Stimulated activated CD4-positive, alpha-beta T cell treated with anti-CD3 and anti-CD28 coated beads, Interleukin-2, amount 100 ng/mL, for 24 hours (primary cell): ENCODE measurements around the gene CGB2.
A peak's percentile ranks its signal among the peaks of the same experiment; 100 is the strongest.
"Not testable (repeated sequence)": the region's sequence is repeated elsewhere in the genome, so short reads cannot be mapped to it uniquely, and the experiment has no call there.

ENCODE experiments used
- DNase-seq, 2 donors: peaks; one replicate each; pipeline ENCODE4 v3.0.0-alpha.2; 2020

CGB2 gene

GRCh38 chr19:49038557-49039276 lies 7.0 kb downstream of the CGB2 start:
- not testable (repeated sequence) for DNase-seq

GRCh38 chr19:49039736-49040135 lies 8.0 kb downstream of the CGB2 start:
- DNase-seq, result not testable (repeated sequence)

GRCh38 chr19:49042177-49042576 lies 10.5 kb downstream of the CGB2 start:
- no peak for DNase-seq

GRCh38 chr19:49042666-49043065 lies 11.0 kb downstream of the CGB2 start:
- not testable (repeated sequence) for DNase-seq

GRCh38 chr19:49043548-49043947 lies 11.9 kb downstream of the CGB2 start, which contains the start of gene CGB5:
CGB5 (plus strand) TSS chr19:49043848; CDS start chr19:49044210, 362 bp downstream.
- DNase-seq, result not testable (repeated sequence)

GRCh38 chr19:49049011-49049410 lies 17.3 kb downstream of the CGB2 start, which contains the start of gene CGB8:
CGB8 (minus strand) TSS chr19:49049111; CDS start chr19:49048739, 372 bp downstream.
- not testable (repeated sequence) for DNase-seq

GRCh38 chr19:49049834-49050233 lies 18.1 kb downstream of the CGB2 start:
- DNase-seq, result not testable (repeated sequence)

- DNase-seq, result not testable (repeated sequence)
Measured at GRCh38 chr19:49050376-49051033, 18.8 kb downstream of the CGB2 start.

- peak; percentile 61 to 64 for DNase-seq
Measured at GRCh38 chr19:49056101-49056901, 24.6 kb downstream of the CGB2 start.

GRCh38 chr19:49056902-49057596 lies 25.4 kb downstream of the CGB2 start:
- DNase-seq, result not testable (repeated sequence)

GRCh38 chr19:49057636-49058234 lies 26.0 kb downstream of the CGB2 start, which contains the start of gene CGB7:
CGB7 (minus strand) TSS chr19:49057749; CDS start chr19:49055375, 2,374 bp downstream.
- peak; percentile 48 to 62 for DNase-seq

- peak in 1 of 2 donors; percentile 48 for DNase-seq
Measured at GRCh38 chr19:49058562-49058961, 26.9 kb downstream of the CGB2 start.

- no peak for DNase-seq
Measured at GRCh38 chr19:49059053-49059452, 27.4 kb downstream of the CGB2 start.

- no peak for DNase-seq
Measured at GRCh38 chr19:49061000-49061399, 29.3 kb downstream of the CGB2 start.

GRCh38 chr19:49061445-49061844 lies 29.8 kb downstream of the CGB2 start:
- no peak for DNase-seq

- DNase-seq, result no peak
Measured at GRCh38 chr19:49064029-49064629, 32.4 kb downstream of the CGB2 start.

GRCh38 chr19:49064768-49065611 lies 33.3 kb downstream of the CGB2 start, which contains the start of gene NTF4:
NTF4 (minus strand) TSS chr19:49064818; CDS start chr19:49061997, 2,821 bp downstream.
- DNase-seq, result no peak

GRCh38 chr19:49065905-49066512 lies 34.3 kb downstream of the CGB2 start:
- DNase-seq, result no peak

- DNase-seq, result no peak
Measured at GRCh38 chr19:49067554-49067953, 35.9 kb downstream of the CGB2 start.

- no peak for DNase-seq
Measured at GRCh38 chr19:49069026-49069425, 37.3 kb downstream of the CGB2 start.
